Bone marrow (tissue), 2 donors: ENCODE results near the gene GSTT2B.
"Not testable (repeated sequence)": the region's sequence is repeated elsewhere in the genome, so short reads cannot be mapped to it uniquely, and the experiment has no call there.

ENCODE experiments used
- DNase-seq, 2 donors: peaks; one replicate each; lab custom pipeline; 2025; lab: John Stamatoyannopoulos, UW

GSTT2B gene

DNA sequence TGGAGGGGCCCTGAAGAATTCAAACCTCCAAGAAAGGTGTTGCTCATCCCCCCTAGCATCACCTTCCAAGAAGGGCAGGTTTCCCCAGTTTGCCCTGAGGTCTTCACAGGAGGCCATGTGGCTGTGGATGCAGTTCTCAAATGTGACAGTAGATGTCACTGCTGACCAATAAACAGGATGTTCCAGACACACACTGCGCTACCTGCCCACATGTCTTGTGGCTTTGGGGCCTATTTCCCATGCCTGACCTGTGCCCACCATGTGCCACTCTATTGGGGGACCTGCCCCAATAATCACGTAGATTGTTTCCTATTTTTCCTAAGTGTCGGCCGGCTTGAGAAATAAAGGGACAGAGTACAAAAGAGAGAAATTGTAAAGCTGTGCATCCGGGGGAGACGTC, 23.4 kb upstream of the GSTT2B start:
- DNase-seq = peak in 1 of 2 donors; percentile 9

DNA sequence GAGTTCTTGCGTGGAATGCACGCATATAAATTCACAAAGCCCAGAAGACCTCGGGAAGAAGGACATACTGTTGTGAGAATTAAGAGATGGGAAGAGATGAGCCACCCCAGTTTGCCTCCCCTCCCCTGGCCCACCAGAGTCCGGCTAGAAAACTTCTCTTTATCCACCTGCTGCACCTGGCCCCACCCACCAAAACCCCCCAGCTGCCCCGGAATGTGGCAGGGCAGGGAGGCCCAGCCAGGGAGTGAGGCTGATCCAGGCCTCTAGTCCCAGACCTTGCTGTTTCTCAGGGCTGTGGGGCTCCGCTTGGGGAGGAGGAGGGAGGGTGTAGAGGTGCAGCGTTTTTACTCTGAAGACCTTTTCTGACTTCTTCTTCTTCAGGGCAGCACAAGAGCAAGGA, 19.6 kb upstream of the GSTT2B start:
- DNase-seq = not testable (repeated sequence)

DNA sequence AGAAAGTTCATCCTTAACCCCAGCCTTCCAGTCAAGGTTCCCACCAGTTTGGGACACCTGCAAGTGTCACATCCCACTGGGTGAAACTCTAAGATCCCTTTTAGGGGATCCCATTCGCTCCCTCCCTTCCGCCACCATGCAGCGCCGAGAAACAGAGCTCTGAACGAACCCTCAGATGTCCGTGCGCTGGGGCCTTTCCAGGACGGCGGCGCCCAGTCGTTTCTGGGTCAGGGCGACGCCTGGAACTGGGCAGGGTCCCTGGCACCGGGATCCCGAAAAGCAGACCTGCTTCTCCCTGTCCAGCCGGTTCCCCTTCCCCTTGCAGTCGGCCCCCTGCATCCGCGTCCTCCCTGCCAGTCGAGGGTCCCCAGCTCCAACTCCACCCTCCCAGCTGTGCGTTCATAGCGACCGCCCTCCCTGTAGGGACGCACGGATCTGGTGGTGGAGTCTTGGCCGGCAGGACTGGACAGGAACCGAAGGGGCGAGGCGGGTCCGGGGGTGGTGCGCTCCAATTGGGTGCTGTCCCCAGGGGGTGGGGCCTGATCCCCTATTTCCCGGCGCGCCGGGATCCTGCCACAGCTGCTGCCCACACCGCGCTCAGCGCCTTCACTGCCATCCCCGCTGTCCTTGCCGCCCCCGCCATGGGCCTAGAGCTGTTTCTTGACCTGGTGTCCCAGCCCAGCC, 18.7 kb upstream of the GSTT2B start, which contains the start of gene GSTT2:
GSTT2 (plus strand) TSS at position 578 of the 684 bp plus-strand sequence.
- not testable (repeated sequence) for DNase-seq

DNA sequence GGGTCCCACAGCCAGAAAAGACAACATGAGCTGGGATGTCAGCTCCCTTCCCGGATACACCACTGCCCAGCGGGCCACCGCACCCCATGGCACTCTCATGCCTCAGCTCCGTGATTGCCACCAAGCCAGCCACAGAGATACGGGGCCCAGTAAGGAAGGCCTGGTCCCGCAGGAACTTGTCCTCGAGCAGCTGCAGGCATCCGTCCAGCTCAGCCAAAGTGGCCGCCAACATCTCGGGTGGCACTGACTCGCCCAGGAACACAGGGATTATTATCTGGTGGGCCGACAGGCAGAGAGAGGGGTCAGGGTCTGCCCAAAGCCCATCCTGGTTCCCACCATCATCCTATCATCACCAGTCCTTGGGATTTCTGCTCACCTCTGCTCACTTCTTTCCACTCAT, 16.3 kb upstream of the GSTT2B start:
- not testable (repeated sequence) for DNase-seq

DNA sequence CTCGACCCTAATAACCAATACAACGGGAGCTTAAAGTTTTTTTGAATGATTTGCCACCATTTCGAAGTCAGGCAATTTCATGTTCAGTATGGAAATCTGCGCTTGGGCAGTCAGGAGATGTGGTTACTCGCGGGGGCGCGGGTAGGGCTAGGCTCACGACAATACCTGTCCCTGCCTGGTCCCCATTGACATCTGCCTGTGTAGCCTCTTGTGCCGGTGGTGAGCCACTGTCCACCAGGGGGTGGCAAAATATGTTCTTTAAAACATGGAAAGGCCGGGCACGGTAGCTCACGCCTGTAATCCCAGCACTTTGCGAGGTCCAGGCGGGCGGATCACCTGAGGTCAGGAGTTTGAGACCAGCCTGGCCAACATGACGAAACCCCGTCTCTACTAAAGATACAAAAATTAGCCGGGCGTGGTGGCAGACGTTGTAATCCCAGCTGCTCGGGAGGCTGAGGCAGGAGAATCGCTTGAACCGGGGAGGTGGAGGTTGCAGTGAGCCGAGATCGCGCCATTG, 13.9 kb upstream of the GSTT2B start:
- not testable (repeated sequence) for DNase-seq

DNA sequence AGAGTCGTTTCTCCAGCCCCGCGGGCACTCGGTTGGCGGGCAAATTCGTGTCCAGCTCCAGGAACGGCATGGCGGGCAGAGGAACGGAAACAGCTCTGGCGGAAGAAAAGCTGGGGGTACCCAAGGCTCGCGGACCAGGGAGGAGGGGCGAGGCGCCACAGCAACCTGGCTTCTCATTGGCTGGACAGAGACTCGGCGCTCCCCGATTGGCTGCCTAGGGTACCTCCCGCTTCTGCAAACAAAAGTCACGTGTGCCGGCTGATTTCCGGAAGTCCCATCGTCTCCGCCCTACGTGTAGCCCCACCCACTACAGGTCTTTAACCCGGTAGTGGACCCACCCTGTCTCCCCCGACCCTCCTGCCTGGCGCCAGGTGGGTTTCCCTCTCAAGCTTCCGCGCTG, 13.3 kb upstream of the GSTT2B start, which contains the start of gene DDT:
DDT (minus strand) TSS at position 97 of the 400 bp plus-strand sequence; CDS start at position 70, 27 bp downstream.
- DNase-seq = not testable (repeated sequence)

DNA sequence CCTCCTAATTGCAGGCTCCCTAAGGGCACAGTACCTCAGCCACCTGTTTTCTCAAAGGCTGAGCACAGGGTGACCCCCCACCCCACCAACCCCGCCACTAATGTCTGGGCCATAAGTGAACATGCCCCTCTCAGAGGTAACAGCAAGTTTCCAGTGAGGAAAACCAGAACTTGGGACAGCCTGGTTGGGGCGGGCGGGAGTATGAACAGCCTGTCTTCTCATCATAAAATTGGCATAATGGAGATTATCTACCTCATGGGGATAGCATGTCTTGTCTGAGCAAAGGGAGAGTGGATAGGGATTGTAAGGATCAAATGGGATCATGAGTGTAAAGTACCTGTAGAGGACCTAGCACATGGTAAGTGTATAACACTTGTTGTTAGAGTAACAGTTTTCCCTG, 10.9 kb upstream of the GSTT2B start:
- DNase-seq = not testable (repeated sequence)

DNA sequence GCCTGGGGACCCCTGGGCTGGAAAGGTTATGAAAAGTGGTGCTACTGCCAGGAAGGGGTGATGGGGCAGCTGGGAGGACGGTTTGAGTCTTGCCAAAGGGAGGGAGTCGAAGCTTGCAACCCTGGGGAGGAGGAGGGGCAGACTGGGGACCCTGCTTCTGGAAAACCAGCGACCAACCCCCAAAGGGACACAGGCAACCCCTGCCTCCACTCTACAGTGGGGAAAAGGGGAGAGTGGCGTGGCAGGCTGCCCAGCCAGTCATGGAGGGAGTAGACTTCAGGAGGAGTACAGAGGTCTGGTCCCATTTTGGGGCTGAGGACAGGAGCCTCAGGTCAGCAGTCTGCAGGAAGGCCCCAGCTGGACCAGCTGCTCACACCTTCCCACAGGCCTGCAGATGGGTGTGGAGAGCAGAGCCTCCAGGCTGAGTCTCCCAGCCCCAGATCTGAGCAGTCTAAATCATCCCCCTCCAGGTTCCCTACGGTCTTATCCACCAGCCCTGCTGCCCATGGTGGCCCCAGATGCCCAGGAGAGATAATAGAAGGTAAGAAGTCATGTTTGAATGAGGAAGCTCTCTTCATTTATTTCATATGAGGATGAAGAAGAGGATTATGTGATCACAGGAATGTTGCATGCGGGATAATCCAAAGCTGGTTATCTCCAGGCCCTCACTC, 10.0 kb upstream of the GSTT2B start:
- no peak for DNase-seq

DNA sequence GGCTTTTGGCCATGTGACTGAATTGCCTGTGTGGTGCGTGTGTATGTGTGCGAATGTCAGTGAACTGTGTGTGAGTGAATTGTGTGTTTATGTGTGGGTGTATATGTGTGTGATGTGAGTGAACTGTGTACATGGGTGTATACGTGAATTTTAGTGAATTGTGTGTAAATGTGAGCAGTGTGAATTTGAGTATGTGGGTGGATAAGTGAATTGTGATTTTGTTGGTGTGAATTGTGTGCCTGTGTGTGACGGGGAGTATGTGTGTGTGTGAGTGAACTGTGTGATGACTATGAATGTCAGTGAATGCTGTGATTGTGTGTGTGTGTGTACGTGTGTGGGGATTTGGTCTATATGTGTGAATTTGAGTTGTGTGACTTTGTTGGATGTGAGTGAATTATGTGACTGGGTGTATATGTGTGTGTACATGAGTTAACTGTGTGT, 9.2 kb upstream of the GSTT2B start:
- no peak for DNase-seq

DNA sequence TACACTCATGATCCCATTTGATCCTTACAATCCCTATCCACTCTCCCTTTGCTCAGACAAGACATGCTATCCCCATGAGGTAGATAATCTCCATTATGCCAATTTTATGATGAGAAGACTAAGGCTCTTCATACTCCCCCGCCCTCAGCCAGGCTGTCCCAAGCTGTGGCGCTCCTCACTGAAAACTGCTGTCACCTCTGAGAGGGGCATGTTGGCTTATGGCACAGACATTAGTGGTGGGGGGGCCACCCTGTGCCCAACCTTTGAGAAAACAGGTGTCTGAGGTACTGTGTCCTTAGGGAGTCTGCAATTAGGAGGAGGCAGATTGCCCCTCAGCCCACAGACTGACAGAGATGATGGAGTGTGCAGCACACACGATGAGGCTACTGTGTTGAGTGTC, 8.1 kb upstream of the GSTT2B start:
- no peak for DNase-seq

DNA sequence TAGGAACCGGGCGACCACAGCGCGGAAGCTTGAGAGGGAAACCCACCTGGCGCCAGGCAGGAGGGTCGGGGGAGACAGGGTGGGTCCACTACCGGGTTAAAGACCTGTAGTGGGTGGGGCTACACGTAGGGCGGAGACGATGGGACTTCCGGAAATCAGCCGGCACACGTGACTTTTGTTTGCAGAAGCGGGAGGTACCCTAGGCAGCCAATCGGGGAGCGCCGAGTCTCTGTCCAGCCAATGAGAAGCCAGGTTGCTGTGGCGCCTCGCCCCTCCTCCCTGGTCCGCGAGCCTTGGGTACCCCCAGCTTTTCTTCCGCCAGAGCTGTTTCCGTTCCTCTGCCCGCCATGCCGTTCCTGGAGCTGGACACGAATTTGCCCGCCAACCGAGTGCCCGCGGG, 5.6 kb upstream of the GSTT2B start, which contains the start of gene DDTL:
DDTL (plus strand) TSS at position 321 of the 400 bp plus-strand sequence; CDS start at position 348, 27 bp downstream.
- DNase-seq = not testable (repeated sequence)

DNA sequence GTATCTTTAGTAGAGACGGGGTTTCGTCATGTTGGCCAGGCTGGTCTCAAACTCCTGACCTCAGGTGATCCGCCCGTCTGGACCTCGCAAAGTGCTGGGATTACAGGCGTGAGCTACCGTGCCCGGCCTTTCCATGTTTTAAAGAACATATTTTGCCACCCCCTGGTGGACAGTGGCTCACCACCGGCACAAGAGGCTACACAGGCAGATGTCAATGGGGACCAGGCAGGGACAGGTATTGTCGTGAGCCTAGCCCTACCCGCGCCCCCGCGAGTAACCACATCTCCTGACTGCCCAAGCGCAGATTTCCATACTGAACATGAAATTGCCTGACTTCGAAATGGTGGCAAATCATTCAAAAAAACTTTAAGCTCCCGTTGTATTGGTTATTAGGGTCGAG, 5.1 kb upstream of the GSTT2B start:
- not testable (repeated sequence) for DNase-seq

DNA sequence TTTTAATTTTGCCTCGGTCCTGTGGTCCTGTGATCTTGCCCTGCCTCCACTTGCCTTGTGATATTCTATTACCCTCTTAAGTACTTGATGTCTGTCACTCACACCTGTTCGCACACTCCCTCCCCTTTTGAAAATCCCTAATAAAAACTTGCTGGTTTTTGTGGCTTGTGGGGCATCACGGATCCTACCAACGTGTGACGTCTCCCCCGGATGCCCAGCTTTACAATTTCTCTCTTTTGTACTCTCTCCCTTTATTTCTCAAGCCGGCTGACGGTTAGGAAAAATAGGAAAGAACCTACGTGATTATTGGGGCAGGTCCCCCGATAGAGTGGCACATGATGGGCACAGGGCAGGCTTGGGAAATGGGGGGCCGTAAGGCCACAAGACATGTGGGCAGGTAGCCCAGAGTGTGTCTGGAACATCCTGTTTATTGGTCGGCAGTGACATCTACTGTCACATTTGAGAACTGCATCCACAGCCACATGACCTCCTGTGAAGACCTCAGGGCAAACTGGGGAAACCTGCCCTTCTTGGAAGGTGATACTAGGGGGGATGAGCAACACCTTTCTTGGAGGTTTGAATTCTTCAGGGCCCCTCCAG, 4.6 kb downstream of the GSTT2B start:
- DNase-seq = peak; percentile 28 to 58

DNA sequence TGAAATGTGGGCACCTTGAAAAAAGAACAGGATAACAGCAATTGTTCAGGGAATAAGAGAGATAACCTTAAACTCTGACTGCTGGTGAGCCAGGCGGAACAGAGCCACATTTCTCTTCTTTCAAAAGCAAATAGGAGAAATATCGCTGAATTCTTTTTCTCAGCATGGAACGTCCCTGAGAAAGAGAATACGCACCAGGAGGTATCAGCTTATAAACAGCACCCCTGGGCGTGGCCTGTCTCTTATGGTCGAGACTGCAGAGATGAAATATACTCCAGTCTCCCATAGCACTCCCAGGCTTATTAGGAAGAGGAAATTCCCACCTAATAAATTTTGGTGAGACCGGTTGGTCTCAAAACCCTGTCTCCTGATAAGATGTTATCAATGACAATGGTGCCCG, 5.1 kb downstream of the GSTT2B start:
- DNase-seq = not testable (repeated sequence)

DNA sequence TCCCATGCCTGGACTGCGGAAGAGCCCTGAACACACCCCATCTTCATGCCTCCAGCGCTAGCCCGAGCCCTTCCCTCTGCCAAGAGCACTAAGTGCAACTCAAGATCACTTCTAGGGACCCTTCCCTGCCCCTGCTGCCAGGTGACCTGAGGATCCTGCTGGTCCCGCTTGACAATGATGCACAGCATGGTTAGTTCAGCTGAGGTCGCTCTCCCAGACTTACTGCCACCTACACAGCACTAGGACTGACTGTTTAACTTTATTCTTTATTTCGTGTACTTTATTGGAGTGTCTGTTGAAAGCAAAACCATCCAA, 6.0 kb downstream of the GSTT2B start:
- not testable (repeated sequence) for DNase-seq

DNA sequence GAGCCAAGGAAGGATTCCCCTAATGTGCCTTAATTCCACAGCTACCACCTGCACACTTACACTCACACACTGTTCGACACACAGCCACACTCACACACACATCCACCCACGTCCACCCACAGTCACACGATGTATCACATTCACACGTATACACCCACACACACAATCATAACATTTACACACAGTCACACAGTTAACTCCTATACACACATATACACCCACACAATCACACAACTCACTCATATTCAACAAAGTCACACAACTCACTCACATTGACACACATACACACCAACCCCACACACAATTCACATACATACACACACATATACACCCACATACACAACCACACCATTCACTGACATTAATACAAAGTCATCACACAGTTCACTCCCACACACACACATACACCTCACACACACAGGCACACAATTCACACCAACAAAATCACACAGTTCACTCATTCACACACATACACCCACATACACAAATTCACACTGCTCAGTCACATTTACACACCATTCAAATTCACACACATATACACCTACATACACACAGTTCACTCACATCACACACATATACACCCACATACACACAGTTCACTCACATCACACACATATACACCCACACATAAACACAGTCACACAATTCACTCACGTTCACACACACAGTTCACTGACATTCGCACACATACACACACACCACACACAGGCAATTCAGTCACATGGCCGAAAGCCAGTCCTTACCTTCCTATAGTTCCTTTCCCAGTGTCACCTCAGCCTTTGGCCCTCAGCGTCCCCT, 6.6 kb downstream of the GSTT2B start:
- DNase-seq = not testable (repeated sequence)

DNA sequence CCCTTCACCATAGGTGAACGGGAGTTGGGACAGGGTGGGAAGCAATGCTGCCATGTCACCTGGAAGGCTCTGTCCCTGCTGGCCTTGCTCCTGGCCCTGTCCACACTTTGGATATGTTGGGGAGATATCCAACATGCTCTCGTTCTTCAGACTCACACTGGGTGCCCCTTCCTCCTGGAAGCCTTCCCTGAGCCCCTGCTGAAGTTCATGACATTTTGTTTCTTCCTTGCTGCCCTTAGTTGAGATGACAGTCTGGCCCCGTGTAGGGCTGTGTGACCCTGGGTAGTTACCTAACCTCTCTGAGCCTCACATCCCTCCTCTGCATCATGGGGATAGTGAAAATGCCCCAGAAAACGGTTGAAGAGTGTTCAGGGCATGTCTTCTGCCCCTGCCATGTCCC, 7.5 kb downstream of the GSTT2B start:
- DNase-seq = not testable (repeated sequence)

DNA sequence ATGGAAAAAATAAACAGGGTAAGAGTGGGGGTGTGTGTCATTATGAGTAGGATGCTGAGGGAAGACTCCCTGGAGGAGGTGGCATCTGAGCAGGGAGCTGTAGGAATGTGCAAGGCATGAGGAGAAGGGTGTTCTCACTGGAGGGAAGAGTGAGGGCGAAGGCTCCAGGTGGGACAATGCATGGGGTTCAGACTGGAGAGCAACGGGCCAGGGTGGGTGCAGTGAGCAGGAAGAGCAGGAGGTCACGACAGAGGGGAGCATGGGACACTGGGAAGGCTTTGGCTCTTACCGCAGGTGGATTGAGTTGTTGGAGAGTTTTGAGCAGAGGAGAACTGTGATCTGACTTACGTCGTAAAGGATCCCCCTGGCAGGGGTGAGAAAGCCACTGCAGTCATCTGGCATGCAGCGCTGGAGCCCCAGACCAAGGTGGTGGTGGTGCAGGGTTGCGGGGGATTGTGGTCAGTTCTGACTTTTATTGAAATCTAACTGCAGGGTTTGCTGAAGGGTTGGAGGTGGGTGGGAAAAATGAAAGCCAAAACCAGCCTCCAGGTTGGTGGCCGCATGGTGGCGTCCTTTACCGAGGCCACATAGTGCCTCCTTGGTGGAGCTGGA, 8.1 kb downstream of the GSTT2B start:
- not testable (repeated sequence) for DNase-seq

DNA sequence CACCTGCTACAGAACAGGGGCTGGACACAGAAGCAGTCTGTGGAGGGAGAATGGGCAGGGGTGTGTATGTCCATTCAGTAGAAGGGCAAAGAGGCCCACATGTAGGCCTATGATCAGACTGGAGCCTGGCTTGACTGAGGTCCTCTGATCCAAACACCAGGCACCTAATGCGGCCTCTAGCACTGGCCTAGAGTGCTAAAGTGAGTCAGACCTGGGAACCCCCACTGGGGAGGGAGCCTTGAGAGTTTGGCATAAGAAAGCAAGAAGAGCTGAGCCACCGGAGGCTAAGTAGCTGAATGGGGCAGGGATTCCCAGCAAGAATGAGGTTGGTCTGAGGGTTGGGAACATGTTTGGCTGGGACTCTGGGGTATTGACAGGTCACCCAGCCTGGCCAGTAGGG, 9.6 kb downstream of the GSTT2B start:
- not testable (repeated sequence) for DNase-seq

DNA sequence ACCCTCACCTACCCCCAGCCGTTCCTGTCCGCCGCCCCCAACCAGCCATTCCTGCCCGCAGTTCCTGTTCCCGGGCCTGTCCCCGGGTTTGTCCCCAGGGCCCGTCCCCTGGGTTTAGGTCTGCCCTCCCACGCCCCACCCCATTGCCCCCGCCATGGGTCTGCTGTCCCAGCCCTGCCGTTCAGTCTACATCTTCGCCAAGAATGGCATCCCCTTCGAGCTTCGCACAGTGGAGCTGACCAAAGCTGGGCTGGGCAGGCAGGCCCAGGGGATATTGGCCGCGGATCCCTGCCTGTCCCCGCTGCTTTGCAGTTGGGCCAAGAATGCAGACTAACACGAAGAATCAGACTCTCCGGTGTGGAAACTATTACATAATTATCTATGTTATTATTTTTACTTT, 11.2 kb downstream of the GSTT2B start:
- not testable (repeated sequence) for DNase-seq

DNA sequence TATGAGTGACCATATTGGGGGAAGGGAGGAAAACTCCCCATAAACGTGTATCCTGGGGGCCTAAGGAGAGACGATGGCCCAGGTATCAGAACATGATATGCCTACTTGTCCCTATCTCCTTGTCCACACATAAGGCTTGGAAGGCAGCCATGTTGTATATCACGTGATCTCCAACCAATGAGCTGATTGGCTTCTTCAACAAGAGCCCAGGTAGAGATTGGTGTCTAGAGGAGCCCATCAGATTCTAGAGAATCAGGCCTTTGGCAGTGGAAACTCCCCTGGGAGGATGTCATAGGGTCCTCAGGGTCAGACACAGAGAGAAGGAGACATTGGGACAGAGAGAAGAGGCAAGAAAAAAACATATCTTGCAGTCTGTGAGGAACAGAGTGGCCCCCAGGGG, 13.6 kb downstream of the GSTT2B start:
- not testable (repeated sequence) for DNase-seq
